Measurements from ENCODE around the gene ATP5F1B.

ATP5F1B gene

DNA sequence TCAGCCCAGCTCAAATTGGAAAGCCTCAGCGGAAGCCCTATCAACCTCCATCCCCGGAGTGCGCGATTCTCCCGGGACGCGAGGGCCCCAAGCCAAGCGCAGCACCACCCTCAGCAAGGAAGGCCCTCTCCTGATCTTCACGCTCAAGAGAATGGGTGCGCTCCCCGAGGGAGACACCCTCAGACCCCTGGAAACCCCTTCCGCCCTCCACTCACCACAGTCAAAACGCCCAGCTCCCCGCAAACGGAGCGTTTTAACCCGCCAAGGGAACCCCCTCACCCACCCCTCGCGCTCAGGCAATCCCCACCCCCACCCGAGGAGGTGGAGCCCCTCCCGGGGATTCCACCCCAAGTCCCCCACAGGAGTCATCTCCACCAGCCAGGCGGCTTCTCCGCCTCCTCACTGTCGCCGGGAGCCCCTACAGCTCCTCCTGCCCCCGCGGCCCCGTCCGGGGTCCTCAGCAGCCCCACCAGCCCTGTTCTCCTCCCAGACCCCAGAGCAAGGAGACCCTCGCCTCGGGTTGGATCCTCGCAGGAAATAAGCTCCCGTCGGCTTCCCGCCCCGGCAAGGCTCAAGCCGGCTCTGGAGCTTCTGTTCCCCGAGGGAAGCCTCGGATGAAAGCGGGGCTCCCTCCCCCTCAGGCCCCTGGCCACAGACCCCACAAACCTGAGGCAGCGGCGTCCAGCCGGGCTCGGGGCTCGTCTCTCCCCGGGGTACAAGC is 16.2 kb downstream of the ATP5F1B start:
- POLR2A ChIA-PET = interaction anchor here (1.3 to 3.0 kb wide), 6 partner anchors 17 to 105 kb away, joined by 3 to 13 read pairs (median 8); partner anchors contain the start of genes ATP5F1B, NACA and PTGES3
- no peak for DNase-seq (ENCODE audit: extremely low spot score)
- TF ChIP-seq LEF1 (IDR thresholded peaks at IDR 0.05; ENCODE audit: borderline replicate concordance) (no peak), ARNT (IDR thresholded peaks at IDR 0.05) (no peak), ELF4 (IDR thresholded peaks at IDR 0.05) (no peak), SUZ12 (IDR thresholded peaks at IDR 0.05) (no peak), FOXK2 (IDR thresholded peaks at IDR 0.05) (no peak), SP1 (IDR thresholded peaks at IDR 0.05) (no peak), HDGF (IDR thresholded peaks at IDR 0.05; ENCODE audit: borderline replicate concordance) (no peak), FOXM1 (IDR thresholded peaks at IDR 0.05; ENCODE audit: borderline replicate concordance) (no peak), CTBP1 (IDR thresholded peaks at IDR 0.05; ENCODE audit: borderline replicate concordance) (no peak), TARDBP (IDR thresholded peaks at IDR 0.05) (no peak), FOXA1 (IDR thresholded peaks at IDR 0.05) (no peak), NFRKB (IDR thresholded peaks at IDR 0.05) (no peak), BHLHE40 (IDR thresholded peaks at IDR 0.05; ENCODE audit: borderline replicate concordance) (no peak), L3MBTL2 (conservative IDR thresholded peaks at IDR 0.05) (no peak), ZNF384 (IDR thresholded peaks at IDR 0.05) (no peak)
- TF ChIP-seq, protein P1, sequence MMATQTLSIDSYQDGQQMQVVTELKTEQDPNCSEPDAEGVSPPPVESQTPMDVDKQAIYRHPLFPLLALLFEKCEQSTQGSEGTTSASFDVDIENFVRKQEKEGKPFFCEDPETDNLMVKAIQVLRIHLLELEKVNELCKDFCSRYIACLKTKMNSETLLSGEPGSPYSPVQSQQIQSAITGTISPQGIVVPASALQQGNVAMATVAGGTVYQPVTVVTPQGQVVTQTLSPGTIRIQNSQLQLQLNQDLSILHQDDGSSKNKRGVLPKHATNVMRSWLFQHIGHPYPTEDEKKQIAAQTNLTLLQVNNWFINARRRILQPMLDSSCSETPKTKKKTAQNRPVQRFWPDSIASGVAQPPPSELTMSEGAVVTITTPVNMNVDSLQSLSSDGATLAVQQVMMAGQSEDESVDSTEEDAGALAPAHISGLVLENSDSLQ (IDR thresholded peaks at IDR 0.05) = no peak
- CTCF ChIA-PET = no interaction called here

DNA sequence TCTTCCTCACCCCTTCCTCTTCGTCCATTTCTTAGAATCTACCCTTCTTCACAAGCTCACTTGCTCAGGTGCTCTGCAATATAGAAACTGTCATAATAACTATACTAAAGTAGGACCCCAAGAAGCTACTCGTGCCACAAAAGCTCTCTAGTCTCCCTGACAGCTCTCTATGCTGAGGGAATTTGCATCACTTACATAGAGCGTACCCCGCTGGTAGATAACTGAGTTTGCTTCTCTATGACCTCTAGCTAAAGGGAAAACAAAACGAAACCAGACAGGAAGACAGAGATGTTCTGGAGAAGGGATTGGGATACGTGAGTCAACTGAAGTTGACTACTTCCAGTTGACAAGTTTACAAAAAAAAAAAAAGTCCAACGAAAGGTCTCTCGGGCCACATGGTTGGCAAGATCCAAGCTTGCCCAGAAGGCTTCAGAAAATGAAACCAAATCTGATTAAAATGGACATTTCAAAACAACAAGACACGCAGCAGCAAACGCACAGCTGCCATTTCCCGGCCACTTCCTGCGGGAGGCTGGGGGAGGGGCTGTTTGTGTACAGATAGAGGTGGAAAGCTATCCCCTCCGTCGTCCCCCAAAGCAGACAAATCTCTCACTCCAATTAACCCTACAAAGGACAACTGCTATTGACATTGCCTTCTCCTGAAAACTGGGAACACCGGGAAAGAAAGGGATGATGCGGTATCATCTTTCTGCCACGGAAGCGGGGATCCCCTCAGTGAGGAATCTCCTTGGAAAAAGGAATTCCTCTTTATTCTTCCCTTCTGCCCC is 16.9 kb downstream of the ATP5F1B start:
- CTCF ChIA-PET = interaction anchor here (0.7 to 1.9 kb wide), 3 partner anchors 8 to 115 kb away, joined by 3 to 12 read pairs (median 5); no protein-coding TSS in a partner anchor
- POLR2A ChIA-PET = interaction anchor here (0.9 to 2.3 kb wide), 7 partner anchors 8 to 105 kb away, joined by 3 to 13 read pairs (median 6); partner anchors contain the start of genes ATP5F1B, NACA and PTGES3
- peak; percentile 39 for DNase-seq (ENCODE audit: extremely low spot score)
- TF ChIP-seq ARNT (IDR thresholded peaks at IDR 0.05) (no peak), ELF4 (IDR thresholded peaks at IDR 0.05) (no peak), LEF1 (IDR thresholded peaks at IDR 0.05; ENCODE audit: borderline replicate concordance) (no peak), TARDBP (IDR thresholded peaks at IDR 0.05) (no peak), FOXA1 (IDR thresholded peaks at IDR 0.05) (no peak), L3MBTL2 (conservative IDR thresholded peaks at IDR 0.05) (no peak), FOXK2 (IDR thresholded peaks at IDR 0.05) (no peak), ZNF384 (IDR thresholded peaks at IDR 0.05) (no peak), FOXM1 (IDR thresholded peaks at IDR 0.05; ENCODE audit: borderline replicate concordance) (no peak), NFRKB (IDR thresholded peaks at IDR 0.05) (no peak), SUZ12 (IDR thresholded peaks at IDR 0.05) (no peak), SP1 (IDR thresholded peaks at IDR 0.05) (no peak), CTBP1 (IDR thresholded peaks at IDR 0.05; ENCODE audit: borderline replicate concordance) (no peak), BHLHE40 (IDR thresholded peaks at IDR 0.05; ENCODE audit: borderline replicate concordance) (no peak)
- TF ChIP-seq, protein P1 (IDR thresholded peaks at IDR 0.05) = no peak

DNA sequence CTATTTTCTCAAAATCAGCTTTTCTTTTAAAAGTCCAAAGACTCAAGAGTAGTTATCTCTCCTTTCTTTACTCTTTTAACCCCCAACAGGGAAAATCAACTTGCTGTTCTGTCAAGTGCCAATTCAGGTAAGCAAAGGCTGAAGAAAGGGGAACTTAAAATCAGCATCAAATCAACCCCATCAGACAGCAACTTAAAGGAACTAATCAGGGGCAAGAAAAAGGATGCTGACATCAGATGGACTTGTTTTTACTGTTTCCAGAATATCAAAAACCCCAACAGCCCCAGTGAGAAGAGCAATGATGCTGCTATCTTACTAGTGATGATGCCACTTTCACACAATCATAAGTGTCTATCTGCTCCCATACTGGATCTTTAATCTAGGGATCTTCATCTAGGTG is 19.1 kb downstream of the ATP5F1B start:
- ChIA-PET CTCF (interaction anchor here (1.3 kb wide), 1 partner anchor 10 kb away, joined by 7 read pairs; no protein-coding TSS in a partner anchor), POLR2A (no interaction called here)
- TF ChIP-seq SP1 (IDR thresholded peaks at IDR 0.05) (no peak), FOXA1 (IDR thresholded peaks at IDR 0.05) (no peak), CTBP1 (IDR thresholded peaks at IDR 0.05; ENCODE audit: borderline replicate concordance) (no peak), SUZ12 (IDR thresholded peaks at IDR 0.05) (no peak), ZNF384 (IDR thresholded peaks at IDR 0.05) (no peak), BHLHE40 (IDR thresholded peaks at IDR 0.05; ENCODE audit: borderline replicate concordance) (no peak), ARNT (IDR thresholded peaks at IDR 0.05) (no peak), L3MBTL2 (conservative IDR thresholded peaks at IDR 0.05) (no peak)
- no peak for DNase-seq (ENCODE audit: extremely low spot score)

DNA sequence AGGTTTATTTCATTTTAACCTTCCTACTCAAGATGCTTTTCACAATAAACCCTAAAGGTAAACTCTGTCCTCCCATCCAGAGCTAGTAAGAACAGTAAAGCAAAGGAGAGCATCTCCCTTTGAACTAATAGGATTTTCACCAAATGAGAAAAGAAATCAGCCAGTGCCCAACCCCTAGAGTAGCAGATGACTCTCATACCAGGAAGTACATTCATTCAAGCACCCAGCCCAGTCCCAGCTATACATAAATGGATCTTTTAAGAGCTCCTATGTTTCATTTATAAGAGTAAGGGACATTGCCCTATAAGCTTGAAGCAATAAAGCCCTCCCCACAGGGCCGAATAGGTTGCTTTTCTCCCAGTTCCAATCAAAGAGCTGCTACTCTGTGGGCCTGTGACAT is 23.2 kb downstream of the ATP5F1B start:
- POLR2A ChIA-PET = no interaction called here
- DNase-seq (ENCODE audit: extremely low spot score) = no peak
- CTCF ChIA-PET = interaction anchor here (0.8 kb wide), 1 partner anchor 14 kb away, joined by 3 read pairs; no protein-coding TSS in a partner anchor
- TF ChIP-seq SUZ12 (IDR thresholded peaks at IDR 0.05) (no peak), FOXA1 (IDR thresholded peaks at IDR 0.05) (no peak), LEF1 (IDR thresholded peaks at IDR 0.05; ENCODE audit: borderline replicate concordance) (no peak), NFRKB (IDR thresholded peaks at IDR 0.05) (no peak), FOXM1 (IDR thresholded peaks at IDR 0.05; ENCODE audit: borderline replicate concordance) (no peak), TARDBP (IDR thresholded peaks at IDR 0.05) (no peak), CTBP1 (IDR thresholded peaks at IDR 0.05; ENCODE audit: borderline replicate concordance) (no peak), ELF4 (IDR thresholded peaks at IDR 0.05) (no peak), SP1 (IDR thresholded peaks at IDR 0.05) (no peak), HDGF (IDR thresholded peaks at IDR 0.05; ENCODE audit: borderline replicate concordance) (no peak)
- TF ChIP-seq, protein P1 (IDR thresholded peaks at IDR 0.05) = no peak

DNA sequence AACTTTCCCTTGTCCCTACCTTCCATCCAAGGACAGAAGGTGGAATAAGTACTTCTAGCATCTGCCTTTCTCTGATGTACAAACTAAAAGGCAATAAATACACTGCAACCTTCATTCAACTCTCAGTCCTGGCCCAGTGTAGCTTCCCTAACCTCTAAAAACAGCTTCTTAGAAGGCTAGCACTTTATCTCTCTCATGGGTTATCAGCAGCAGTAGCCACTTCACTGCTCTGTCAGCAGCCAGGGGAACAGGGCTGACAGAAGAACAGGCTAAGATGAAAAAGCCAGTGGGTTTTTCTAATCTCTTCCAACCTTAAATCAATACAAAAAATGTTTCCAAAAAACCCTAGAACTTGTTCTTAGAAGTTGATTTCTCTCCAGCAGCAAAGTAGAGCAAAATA is 28.9 kb downstream of the ATP5F1B start:
- ChIA-PET CTCF (no interaction called here), POLR2A (no interaction called here)
- TF ChIP-seq ARNT (IDR thresholded peaks at IDR 0.05) (no peak), LEF1 (IDR thresholded peaks at IDR 0.05; ENCODE audit: borderline replicate concordance) (no peak), FOXM1 (IDR thresholded peaks at IDR 0.05; ENCODE audit: borderline replicate concordance) (no peak), BHLHE40 (IDR thresholded peaks at IDR 0.05; ENCODE audit: borderline replicate concordance) (no peak), HDGF (IDR thresholded peaks at IDR 0.05; ENCODE audit: borderline replicate concordance) (no peak)
- DNase-seq (ENCODE audit: extremely low spot score) = no peak

Measured in HEK293T (cell line).